Activated T-helper 1 cell treated with anti-CD3 and anti-CD28 coated beads, Interleukin-2, amount 50 U/mL, for 16 hours (primary cell): ENCODE results near the gene VAC14.

Source experiments
- DNase-seq, 2 donors: peaks; one replicate each; pipeline ENCODE4 v3.0.0-alpha.2; 2020; ENCODE audit warnings: low read depth in 1 of 2, low spot score in 1 of 2

Gene VAC14

DNA sequence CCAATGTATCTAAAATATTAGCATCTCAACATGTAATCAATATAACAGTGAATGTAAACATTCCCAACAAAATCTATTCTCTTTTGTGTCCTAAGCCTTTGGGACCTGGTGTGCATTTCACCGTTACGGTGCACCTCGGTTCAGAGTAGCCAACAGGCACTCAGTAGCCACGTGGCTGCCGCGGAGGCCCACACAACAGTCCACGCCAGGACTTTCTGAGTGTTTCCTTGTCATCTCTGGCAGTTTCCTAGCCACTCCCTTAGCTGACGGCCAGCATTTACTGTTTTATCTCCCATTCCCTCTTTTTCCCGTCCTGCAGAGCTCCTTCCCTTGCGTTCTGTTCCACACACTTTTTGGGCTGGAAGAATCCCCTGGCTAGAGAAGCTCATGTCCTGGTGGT, 36.3 kb downstream of the VAC14 start:
- no peak for DNase-seq

DNA sequence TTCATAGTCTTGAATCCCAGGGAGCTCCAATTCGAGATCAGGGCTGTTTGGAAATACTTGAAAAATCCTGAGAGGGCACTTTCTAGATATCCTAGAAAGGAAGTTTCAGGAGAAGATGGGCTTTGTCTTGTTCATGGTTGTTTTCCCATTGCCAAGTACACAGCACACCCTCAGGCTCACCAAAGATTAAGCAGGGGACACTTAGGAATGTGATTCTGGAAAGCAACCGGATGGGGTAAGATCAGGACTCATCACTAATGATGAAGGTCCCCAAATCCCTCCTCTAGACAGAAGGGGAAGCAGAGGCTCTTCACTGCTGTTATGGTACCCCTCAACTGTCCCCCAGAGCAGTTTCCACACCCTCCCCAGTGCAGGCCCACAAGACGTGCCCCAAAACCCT, 40.7 kb downstream of the VAC14 start:
- DNase-seq: no peak

DNA sequence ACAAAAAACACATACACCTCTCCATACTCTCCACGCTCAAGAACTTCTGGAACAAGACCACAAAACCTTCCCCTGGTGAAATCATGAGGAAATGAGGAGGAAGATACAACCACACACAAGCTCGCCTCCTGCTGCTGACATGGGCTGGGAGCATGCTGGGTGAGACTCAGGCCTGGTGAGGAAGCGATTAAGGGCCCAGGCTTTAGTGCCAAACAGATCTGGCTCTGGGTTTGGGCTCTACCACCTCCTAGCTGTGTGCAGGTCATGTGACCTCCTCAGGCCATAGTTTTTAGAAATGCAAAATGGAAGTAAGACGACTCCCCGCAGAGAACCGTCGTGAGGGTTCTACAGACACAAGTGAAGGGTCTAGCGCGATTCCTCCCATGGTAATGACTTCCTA, 41.3 kb downstream of the VAC14 start:
- no peak for DNase-seq

- DNase-seq: no peak
Observed at GRCh38 chr16:70758786-70759185, 42.2 kb downstream of the VAC14 start.

- DNase-seq: no peak
Observed at GRCh38 chr16:70757183-70757582, 43.8 kb downstream of the VAC14 start.

DNA sequence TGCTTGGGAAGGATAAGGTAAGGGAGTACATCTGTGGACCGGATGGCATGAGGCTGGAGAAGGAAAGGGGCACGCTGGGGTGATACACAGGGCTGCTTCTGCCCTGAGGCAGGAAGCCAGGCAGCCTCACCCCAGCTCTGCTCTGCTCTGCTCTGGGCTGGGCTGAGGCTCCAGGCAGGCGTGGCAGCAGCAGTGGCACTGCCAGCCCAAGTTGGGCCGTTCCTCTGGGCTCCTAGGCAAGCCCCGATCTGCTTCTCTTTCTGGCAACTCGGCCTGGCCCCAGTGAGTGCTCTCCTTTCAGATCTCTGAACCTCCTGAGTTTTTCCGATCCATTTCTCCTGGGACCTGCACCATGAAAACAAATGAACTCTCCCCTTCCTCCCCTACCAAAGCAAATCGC, 44.9 kb downstream of the VAC14 start:
- DNase-seq: no peak

DNA sequence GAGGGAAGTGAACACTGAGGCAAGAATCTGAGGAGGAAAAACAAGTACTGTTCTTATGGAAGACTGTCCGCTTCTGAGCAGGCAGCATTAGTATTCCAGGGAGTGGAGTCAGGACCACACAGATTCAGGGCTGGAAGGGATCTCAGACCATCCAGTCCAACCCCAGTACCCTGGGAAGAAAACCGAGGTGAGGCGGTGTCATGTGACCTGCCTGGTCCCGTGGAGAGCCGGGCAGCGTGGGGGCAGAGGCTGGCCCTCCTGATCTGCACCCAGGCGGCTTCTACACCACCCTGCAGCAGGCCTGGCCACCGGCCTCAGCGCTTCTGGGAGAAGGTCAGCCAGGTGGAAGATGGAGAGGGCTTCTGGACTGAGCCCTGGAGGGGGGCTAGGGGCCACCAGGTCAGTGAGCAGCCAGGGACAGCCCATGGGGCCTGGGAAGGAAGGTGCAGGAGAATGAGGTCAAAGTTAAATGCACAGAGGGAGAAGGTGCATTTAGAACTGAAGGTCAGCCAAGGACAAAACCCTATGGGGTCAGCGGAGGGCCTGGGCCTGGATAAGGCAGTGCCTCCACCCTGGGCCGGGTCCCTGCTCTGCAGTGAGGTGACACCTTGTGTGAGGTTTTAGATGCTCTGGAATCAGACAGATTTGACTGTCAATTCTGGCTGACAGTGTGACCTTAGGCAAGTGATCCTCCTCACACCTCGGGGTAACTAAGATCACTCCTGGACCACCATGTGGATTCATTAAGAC, 45.9 kb downstream of the VAC14 start:
- DNase-seq: no peak

DNA sequence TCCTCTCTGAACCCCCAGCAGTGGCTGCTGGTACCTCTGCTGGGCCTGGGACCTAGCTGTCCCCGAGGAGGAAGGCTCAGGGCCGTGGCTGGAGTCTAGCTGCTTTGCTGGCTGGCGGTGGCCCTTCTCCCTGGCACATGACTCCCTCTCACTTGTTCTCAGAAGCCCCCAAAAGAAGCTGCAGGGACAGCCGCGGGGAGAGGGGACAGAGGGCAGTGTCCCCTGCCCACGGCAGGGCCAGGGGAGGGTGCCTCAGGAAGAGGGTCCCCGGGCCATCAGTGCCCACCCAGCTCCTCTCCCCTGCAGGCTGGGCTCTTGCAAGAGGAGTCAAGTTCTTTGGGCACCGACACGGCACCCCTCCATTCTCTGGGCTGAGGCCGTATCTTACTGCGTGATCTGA, 46.6 kb downstream of the VAC14 start:
- no peak for DNase-seq

DNA sequence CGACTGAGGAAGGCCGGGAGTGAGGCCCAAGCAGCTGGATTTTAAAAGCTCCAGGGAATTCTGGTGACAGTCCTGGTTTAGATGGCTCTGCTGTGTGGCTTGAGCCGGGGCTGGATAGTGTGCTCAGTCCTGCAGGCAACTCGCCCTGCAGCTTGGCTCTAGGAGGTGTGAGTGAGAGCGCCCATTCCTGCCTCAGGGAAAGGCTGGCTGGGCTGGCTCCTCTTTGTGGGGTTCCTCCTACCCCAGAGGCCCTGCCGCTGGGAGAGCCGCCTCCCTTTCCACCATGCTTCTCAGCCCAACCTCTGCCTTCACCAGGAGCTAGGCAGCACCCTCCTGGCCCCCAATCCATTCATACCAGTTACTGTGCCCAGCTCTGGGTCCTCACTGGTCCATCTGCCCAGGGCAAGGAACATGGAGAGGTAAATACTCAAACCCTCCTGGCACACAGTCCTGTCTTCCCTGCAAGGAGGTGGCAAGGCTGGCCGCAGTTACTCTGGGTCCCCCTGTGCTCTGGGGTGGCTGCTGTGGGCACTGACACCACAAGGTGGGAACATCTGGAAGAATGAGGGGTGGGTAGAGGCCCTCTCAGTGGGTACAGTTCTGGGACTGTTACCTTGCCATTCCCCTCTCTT, 47.1 kb downstream of the VAC14 start:
- no peak for DNase-seq

GRCh38 chr16:70753228-70753627, 47.7 kb downstream of the VAC14 start:
- no peak for DNase-seq

- DNase-seq: no peak
Observed at GRCh38 chr16:70752426-70752825, 48.5 kb downstream of the VAC14 start.

GRCh38 chr16:70751593-70751992, 49.4 kb downstream of the VAC14 start:
- DNase-seq: no peak

GRCh38 chr16:70750893-70751467, 50.0 kb downstream of the VAC14 start:
- DNase-seq: no peak

- DNase-seq: no peak
Observed at GRCh38 chr16:70749681-70750601, 51.0 kb downstream of the VAC14 start.

GRCh38 chr16:70749006-70749678, 51.8 kb downstream of the VAC14 start:
- DNase-seq: no peak

- no peak for DNase-seq
Observed at GRCh38 chr16:70747703-70748631, 53.0 kb downstream of the VAC14 start.

GRCh38 chr16:70746708-70747424, 54.1 kb downstream of the VAC14 start:
- DNase-seq: no peak

GRCh38 chr16:70746040-70746707, 54.8 kb downstream of the VAC14 start:
- DNase-seq: no peak

GRCh38 chr16:70745536-70746025, 55.4 kb downstream of the VAC14 start:
- no peak for DNase-seq
